K562 (cell line): Measurements from ENCODE around the gene FBXW8.

ENCODE experiments used
- FOXM1 ChIP-seq, 2 experiments: fragments of 450-650 bp in 1 of 2; sonication (generic) in 1 of 2; formaldehyde crosslinking in 1 of 2; IDR thresholded peaks; 2 replicates each; pipeline versions ENCODE4 v1.6.1 to v1.9.0; 2017 to 2022; ENCODE audit warnings: low read depth in 2 of 2, mild to moderate bottlenecking in 2 of 2, missing genetic modification reagents in 1 of 2, moderate library complexity in 1 of 2
- KDM1A ChIP-seq, 2 experiments: fragments of 450-650 bp; IDR thresholded peaks; 2 replicates each; pipeline ENCODE4 v1.6.1; 2016; ENCODE audit warnings: mild to moderate bottlenecking in 2 of 2
- NEUROD1 ChIP-seq: fragments of 150-350 bp; IDR thresholded peaks from 2 replicates; pipeline ENCODE4 v1.6.1; 2014; ENCODE audit warnings: borderline replicate concordance, low read length, low read depth; ENCODE audit not compliant: partially characterized antibody
- RUNX1 ChIP-seq: sonication (generic); IDR thresholded peaks from 2 replicates; pipeline ENCODE4 v1.6.1; 2016; ENCODE audit warnings: antibody characterized with exemption, low read depth
- ZNF311 ChIP-seq: fragments of 250-450 bp; sonication (Bioruptor Pico); IDR thresholded peaks from 2 replicates; pipeline ENCODE4 v1.4.0; 2020; ENCODE audit warnings: mild to moderate bottlenecking, moderate library complexity
- TF ChIP-seq, protein P1 (sequence below): fragments of 250-450 bp; sonication (Bioruptor Pico); IDR thresholded peaks from 2 replicates; pipeline ENCODE4 v1.8.0; 2022; ENCODE audit warnings: inconsistent platforms
- TF ChIP-seq, protein P2 (sequence below), 2 experiments: fragments of 450-650 bp; formaldehyde crosslinking in 1 of 2; IDR thresholded peaks; 2 replicates each; pipeline versions ENCODE4 v1.4.0 to v1.6.1; 2014 to 2020; ENCODE audit warnings: mild to moderate bottlenecking in 2 of 2, borderline replicate concordance in 1 of 2, low read depth in 1 of 2
- TF ChIP-seq, protein P3 (sequence below), 3 experiments: IDR thresholded peaks in 2 of 3; conservative IDR thresholded peaks in 1 of 3; 2 replicates each; pipeline ENCODE4 v1.5.1; 2011 to 2012; ENCODE audit warnings: low read length in 3 of 3, mild to moderate bottlenecking in 3 of 3, control low read depth in 2 of 3, improper control_type of control experiment in 1 of 3, inconsistent platforms in 1 of 3, low read depth in 1 of 3, mixed read lengths in 1 of 3, moderate library complexity in 1 of 3; ENCODE audit not compliant: insufficient read depth in 2 of 3
- TF ChIP-seq, protein P4 (sequence below): sonication (generic); formaldehyde crosslinking; IDR thresholded peaks from 2 replicates; pipeline ENCODE4 v1.8.0; 2022; ENCODE audit warnings: missing genetic modification reagents, mild to moderate bottlenecking, borderline replicate concordance

DNA sequence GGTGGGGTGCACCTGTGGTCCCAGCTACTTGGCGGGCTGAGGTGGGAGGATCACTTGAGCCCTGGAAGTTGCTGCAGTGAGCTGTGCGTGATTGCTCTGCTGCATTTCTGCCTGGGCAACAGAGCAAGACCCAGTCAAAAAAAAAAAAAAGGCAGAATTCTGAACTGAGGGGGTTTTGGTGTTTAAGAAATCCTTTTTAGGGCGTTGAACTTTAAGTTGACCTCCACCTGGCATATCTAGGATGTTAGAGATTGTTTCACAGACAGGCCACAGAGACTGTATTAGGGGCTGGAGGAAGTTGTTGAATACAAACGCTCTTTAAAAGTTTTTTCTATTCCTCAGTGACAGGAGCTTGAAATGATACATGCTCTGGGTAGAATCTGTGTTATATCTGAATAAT lies 60.5 kb downstream of the FBXW8 start:
- no peak for TF ChIP-seq NEUROD1
- TF ChIP-seq, protein P1, sequence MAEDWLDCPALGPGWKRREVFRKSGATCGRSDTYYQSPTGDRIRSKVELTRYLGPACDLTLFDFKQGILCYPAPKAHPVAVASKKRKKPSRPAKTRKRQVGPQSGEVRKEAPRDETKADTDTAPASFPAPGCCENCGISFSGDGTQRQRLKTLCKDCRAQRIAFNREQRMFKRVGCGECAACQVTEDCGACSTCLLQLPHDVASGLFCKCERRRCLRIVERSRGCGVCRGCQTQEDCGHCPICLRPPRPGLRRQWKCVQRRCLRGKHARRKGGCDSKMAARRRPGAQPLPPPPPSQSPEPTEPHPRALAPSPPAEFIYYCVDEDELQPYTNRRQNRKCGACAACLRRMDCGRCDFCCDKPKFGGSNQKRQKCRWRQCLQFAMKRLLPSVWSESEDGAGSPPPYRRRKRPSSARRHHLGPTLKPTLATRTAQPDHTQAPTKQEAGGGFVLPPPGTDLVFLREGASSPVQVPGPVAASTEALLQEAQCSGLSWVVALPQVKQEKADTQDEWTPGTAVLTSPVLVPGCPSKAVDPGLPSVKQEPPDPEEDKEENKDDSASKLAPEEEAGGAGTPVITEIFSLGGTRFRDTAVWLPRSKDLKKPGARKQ (CRISPR knock-in tag), result no peak
- TF ChIP-seq FOXM1 (IDR thresholded peaks at IDR 0.05; ENCODE audit: low read depth), result no peak
- TF ChIP-seq FOXM1 (CRISPR knock-in tag; IDR thresholded peaks at IDR 0.05; ENCODE audit: low read depth), result no peak
- TF ChIP-seq RUNX1, result no peak
- TF ChIP-seq, protein P2, sequence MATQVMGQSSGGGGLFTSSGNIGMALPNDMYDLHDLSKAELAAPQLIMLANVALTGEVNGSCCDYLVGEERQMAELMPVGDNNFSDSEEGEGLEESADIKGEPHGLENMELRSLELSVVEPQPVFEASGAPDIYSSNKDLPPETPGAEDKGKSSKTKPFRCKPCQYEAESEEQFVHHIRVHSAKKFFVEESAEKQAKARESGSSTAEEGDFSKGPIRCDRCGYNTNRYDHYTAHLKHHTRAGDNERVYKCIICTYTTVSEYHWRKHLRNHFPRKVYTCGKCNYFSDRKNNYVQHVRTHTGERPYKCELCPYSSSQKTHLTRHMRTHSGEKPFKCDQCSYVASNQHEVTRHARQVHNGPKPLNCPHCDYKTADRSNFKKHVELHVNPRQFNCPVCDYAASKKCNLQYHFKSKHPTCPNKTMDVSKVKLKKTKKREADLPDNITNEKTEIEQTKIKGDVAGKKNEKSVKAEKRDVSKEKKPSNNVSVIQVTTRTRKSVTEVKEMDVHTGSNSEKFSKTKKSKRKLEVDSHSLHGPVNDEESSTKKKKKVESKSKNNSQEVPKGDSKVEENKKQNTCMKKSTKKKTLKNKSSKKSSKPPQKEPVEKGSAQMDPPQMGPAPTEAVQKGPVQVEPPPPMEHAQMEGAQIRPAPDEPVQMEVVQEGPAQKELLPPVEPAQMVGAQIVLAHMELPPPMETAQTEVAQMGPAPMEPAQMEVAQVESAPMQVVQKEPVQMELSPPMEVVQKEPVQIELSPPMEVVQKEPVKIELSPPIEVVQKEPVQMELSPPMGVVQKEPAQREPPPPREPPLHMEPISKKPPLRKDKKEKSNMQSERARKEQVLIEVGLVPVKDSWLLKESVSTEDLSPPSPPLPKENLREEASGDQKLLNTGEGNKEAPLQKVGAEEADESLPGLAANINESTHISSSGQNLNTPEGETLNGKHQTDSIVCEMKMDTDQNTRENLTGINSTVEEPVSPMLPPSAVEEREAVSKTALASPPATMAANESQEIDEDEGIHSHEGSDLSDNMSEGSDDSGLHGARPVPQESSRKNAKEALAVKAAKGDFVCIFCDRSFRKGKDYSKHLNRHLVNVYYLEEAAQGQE (IDR thresholded peaks at IDR 0.05; ENCODE audit: borderline replicate concordance), result no peak
- TF ChIP-seq, protein P2 (CRISPR knock-in tag; IDR thresholded peaks at IDR 0.05; ENCODE audit: low read depth), result no peak
- TF ChIP-seq, protein P3, sequence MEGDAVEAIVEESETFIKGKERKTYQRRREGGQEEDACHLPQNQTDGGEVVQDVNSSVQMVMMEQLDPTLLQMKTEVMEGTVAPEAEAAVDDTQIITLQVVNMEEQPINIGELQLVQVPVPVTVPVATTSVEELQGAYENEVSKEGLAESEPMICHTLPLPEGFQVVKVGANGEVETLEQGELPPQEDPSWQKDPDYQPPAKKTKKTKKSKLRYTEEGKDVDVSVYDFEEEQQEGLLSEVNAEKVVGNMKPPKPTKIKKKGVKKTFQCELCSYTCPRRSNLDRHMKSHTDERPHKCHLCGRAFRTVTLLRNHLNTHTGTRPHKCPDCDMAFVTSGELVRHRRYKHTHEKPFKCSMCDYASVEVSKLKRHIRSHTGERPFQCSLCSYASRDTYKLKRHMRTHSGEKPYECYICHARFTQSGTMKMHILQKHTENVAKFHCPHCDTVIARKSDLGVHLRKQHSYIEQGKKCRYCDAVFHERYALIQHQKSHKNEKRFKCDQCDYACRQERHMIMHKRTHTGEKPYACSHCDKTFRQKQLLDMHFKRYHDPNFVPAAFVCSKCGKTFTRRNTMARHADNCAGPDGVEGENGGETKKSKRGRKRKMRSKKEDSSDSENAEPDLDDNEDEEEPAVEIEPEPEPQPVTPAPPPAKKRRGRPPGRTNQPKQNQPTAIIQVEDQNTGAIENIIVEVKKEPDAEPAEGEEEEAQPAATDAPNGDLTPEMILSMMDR (IDR thresholded peaks at IDR 0.05 in 2 of 3, conservative IDR thresholded peaks at IDR 0.05 in 1 of 3; ENCODE audit: insufficient read depth in 2 of 3, low read depth in 1 of 3, low read length in 3 of 3), result no peak
- no peak for TF ChIP-seq KDM1A (IDR thresholded peaks at IDR 0.05)
- no peak for TF ChIP-seq ZNF311 (CRISPR knock-in tag)
- TF ChIP-seq, protein P4, sequence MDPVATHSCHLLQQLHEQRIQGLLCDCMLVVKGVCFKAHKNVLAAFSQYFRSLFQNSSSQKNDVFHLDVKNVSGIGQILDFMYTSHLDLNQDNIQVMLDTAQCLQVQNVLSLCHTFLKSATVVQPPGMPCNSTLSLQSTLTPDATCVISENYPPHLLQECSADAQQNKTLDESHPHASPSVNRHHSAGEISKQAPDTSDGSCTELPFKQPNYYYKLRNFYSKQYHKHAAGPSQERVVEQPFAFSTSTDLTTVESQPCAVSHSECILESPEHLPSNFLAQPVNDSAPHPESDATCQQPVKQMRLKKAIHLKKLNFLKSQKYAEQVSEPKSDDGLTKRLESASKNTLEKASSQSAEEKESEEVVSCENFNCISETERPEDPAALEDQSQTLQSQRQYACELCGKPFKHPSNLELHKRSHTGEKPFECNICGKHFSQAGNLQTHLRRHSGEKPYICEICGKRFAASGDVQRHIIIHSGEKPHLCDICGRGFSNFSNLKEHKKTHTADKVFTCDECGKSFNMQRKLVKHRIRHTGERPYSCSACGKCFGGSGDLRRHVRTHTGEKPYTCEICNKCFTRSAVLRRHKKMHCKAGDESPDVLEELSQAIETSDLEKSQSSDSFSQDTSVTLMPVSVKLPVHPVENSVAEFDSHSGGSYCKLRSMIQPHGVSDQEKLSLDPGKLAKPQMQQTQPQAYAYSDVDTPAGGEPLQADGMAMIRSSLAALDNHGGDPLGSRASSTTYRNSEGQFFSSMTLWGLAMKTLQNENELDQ (CRISPR knock-in tag), result no peak
